IMR-90 (cell line): ENCODE results near the gene SDK1. TPM values are rescaled to one million over a fixed set of nuclear protein-coding genes. Genes with fewer than 3 reads are reported as not detected.

Experiments used
- ATAC-seq: fragments of 200-7000 bp; cut with Tn5 transposase; 2 replicates; pipeline ENCODE4 v1.9.1; 2020; ENCODE audit warnings: low read depth, mild to moderate bottlenecking, moderate library complexity
- BruUV-seq: library from RNA; stranded (reverse); fragments of 400-500 nt; replicated peaks from 2 replicates; lab custom pipeline; 2021; lab: Mats Ljungman, UMichigan
- CTCF ChIA-PET: fragments of 300-600 bp; formaldehyde crosslinking; extraction: SDS; loops from one replicate; lab custom pipeline; 2021; ENCODE audit warnings: antibody characterized with exemption; lab: Yijun Ruan, JAX
- POLR2A ChIA-PET: fragments of 300-600 bp; sonication (Branson Sonifier 250); formaldehyde crosslinking; loops from one replicate; lab custom pipeline; 2022; ENCODE audit warnings: antibody characterized with exemption; ENCODE audit not compliant: unreplicated experiment; lab: Charles Lee
- DNase-seq: peaks from one replicate; pipeline ENCODE4 v3.0.0; 2013
- H2AFZ ChIP-seq: replicated peaks from 2 replicates; pipeline ENCODE3; 2013; ENCODE audit warnings: low read length, mild to moderate bottlenecking; ENCODE audit not compliant: poor library complexity
- H2AK5ac ChIP-seq: 2 replicates; pipeline ENCODE4 v1.6.1; 2013; ENCODE audit warnings: low read depth, low read length, inconsistent platforms
- H2AK9ac ChIP-seq: replicated peaks from 2 replicates; pipeline ENCODE3; 2013; ENCODE audit warnings: mild to moderate bottlenecking, low read depth, low read length, moderate library complexity; ENCODE audit not compliant: poor library complexity
- H2BK120ac ChIP-seq: 2 replicates; pipeline ENCODE4 v1.6.1; 2013; ENCODE audit warnings: low read depth, low read length, inconsistent platforms
- H2BK15ac ChIP-seq: 3 replicates; pipeline ENCODE4 v1.6.1; 2013; ENCODE audit warnings: low read depth, low read length, inconsistent platforms
- H2BK20ac ChIP-seq: 2 replicates; pipeline ENCODE4 v1.6.1; 2013; ENCODE audit warnings: low read depth, mild to moderate bottlenecking, inconsistent platforms, low read length, moderate library complexity
- H2BK5ac ChIP-seq: 2 replicates; pipeline ENCODE4 v1.6.1; 2013; ENCODE audit warnings: mild to moderate bottlenecking, low read depth, low read length, inconsistent platforms; ENCODE audit not compliant: poor library complexity, severe bottlenecking
- H3K14ac ChIP-seq: replicated peaks from 2 replicates; pipeline ENCODE4 v1.6.1; 2013; ENCODE audit warnings: low read depth, low read length, inconsistent platforms
- H3K18ac ChIP-seq: 2 replicates; pipeline ENCODE4 v1.6.1; 2013; ENCODE audit warnings: low read depth, low read length, control low read depth
- H3K23ac ChIP-seq: 2 replicates; pipeline ENCODE4 v1.6.1; 2013; ENCODE audit warnings: low read depth, low read length, inconsistent platforms
- H3K27ac ChIP-seq: 2 replicates; pipeline ENCODE4 v1.5.1; 2013; ENCODE audit warnings: mild to moderate bottlenecking, control low read depth, low read length; ENCODE audit not compliant: insufficient read depth
- H3K27me3 ChIP-seq: 2 replicates; pipeline ENCODE4 v1.6.1; 2013; ENCODE audit warnings: low read length; ENCODE audit not compliant: control insufficient read depth, insufficient read depth
- H3K36me3 ChIP-seq: 2 replicates; pipeline ENCODE4 v1.6.1; 2013; ENCODE audit warnings: low read length, mixed read lengths; ENCODE audit not compliant: control insufficient read depth, insufficient read depth
- H3K4ac ChIP-seq: 2 replicates; pipeline ENCODE4 v1.6.1; 2013; ENCODE audit warnings: low read depth, low read length, inconsistent platforms
- H3K4me1 ChIP-seq: 2 replicates; pipeline ENCODE4 v1.6.1; 2013; ENCODE audit warnings: low read length, mixed read lengths; ENCODE audit not compliant: control insufficient read depth, insufficient read depth
- H3K4me2 ChIP-seq: 2 replicates; pipeline ENCODE4 v1.6.1; 2013; ENCODE audit warnings: low read depth, mild to moderate bottlenecking, control low read depth, low read length, moderate library complexity
- H3K4me3 ChIP-seq: 2 replicates; pipeline ENCODE4 v1.5.1; 2013; ENCODE audit warnings: low read depth, mild to moderate bottlenecking, control low read depth, low read length, moderate library complexity; ENCODE audit not compliant: insufficient read depth
- H3K56ac ChIP-seq: 2 replicates; pipeline ENCODE4 v1.6.1; 2013; ENCODE audit warnings: low read length, inconsistent platforms; ENCODE audit not compliant: insufficient read depth; ENCODE audit errors: extremely low read depth
- H3K79me1 ChIP-seq, 2 experiments: 2 replicates each; pipeline ENCODE4 v1.6.1; 2013; ENCODE audit warnings: low read length in 2 of 2, inconsistent platforms in 1 of 2, low read depth in 1 of 2
- H3K9ac ChIP-seq: 2 replicates; pipeline ENCODE4 v1.6.1; 2013; ENCODE audit warnings: low read depth, low read length, control low read depth
- H3K9me1 ChIP-seq: 2 replicates; pipeline ENCODE4 v1.6.1; 2013; ENCODE audit warnings: low read length, inconsistent platforms; ENCODE audit not compliant: insufficient read depth
- H3K9me3 ChIP-seq: 2 replicates; pipeline ENCODE4 v1.6.1; 2013; ENCODE audit warnings: low read length; ENCODE audit not compliant: control insufficient read depth, insufficient read depth
- H4K20me1 ChIP-seq: 2 replicates; pipeline ENCODE4 v1.6.1; 2013; ENCODE audit warnings: low read length, inconsistent platforms; ENCODE audit not compliant: insufficient read depth
- H4K5ac ChIP-seq: 2 replicates; pipeline ENCODE4 v1.6.1; 2013; ENCODE audit warnings: mild to moderate bottlenecking, low read depth, low read length, control low read depth
- H4K8ac ChIP-seq, 2 experiments: 2 replicates each; pipeline ENCODE4 v1.6.1; 2013; ENCODE audit warnings: low read depth in 2 of 2, low read length in 2 of 2, control low read depth in 1 of 2, inconsistent platforms in 1 of 2
- H4K91ac ChIP-seq: 2 replicates; pipeline ENCODE4 v1.6.1; 2013; ENCODE audit warnings: low read depth, low read length, inconsistent platforms; ENCODE audit not compliant: insufficient read depth
- BHLHE40 ChIP-seq: fragments of 150-350 bp; IDR thresholded peaks from 2 replicates; pipeline ENCODE4 v1.6.1; 2016; ENCODE audit warnings: mild to moderate bottlenecking, low read depth, low read length
- CEBPB ChIP-seq: IDR thresholded peaks from 2 replicates; pipeline ENCODE4 v1.6.1; 2012; ENCODE audit warnings: low read depth, low read length, improper control_type of control experiment
- CHD1 ChIP-seq: IDR thresholded peaks from 2 replicates; pipeline ENCODE4 v1.6.1; 2012; ENCODE audit warnings: low read depth, low read length, improper control_type of control experiment
- CTCF ChIP-seq: conservative IDR thresholded peaks from 2 replicates; pipeline ENCODE4 v1.5.1; 2012; ENCODE audit warnings: mild to moderate bottlenecking, low read depth, low read length, improper control_type of control experiment
- ELK1 ChIP-seq: fragments of 150-350 bp; IDR thresholded peaks from 2 replicates; pipeline ENCODE4 v1.6.1; 2016; ENCODE audit warnings: low read depth, mild to moderate bottlenecking, low read length, moderate library complexity, borderline replicate concordance
- FOS ChIP-seq: fragments of 150-350 bp; IDR thresholded peaks from 2 replicates; pipeline ENCODE4 v1.6.1; 2016; ENCODE audit warnings: low read depth, low read length
- MAFK ChIP-seq: IDR thresholded peaks from 2 replicates; pipeline ENCODE4 v1.6.1; 2012; ENCODE audit warnings: low read depth, low read length, improper control_type of control experiment
- MAZ ChIP-seq: IDR thresholded peaks from 2 replicates; pipeline ENCODE4 v1.6.1; 2012; ENCODE audit warnings: low read depth, mild to moderate bottlenecking, low read length, improper control_type of control experiment, moderate library complexity, borderline replicate concordance
- MXI1 ChIP-seq: IDR thresholded peaks from 2 replicates; pipeline ENCODE4 v1.6.1; 2012; ENCODE audit warnings: low read depth, mild to moderate bottlenecking, low read length, moderate library complexity, borderline replicate concordance
- NFE2L2 ChIP-seq: fragments of 150-350 bp; IDR thresholded peaks from 2 replicates; pipeline ENCODE4 v1.6.1; 2016; ENCODE audit warnings: low read depth, mild to moderate bottlenecking, low read length
- POLR2A ChIP-seq: IDR thresholded peaks from 2 replicates; pipeline ENCODE4 v1.6.1; 2012; ENCODE audit warnings: mild to moderate bottlenecking, low read depth, low read length
- RAD21 ChIP-seq: IDR thresholded peaks from 2 replicates; pipeline ENCODE4 v1.6.1; 2012; ENCODE audit warnings: low read length, improper control_type of control experiment
- RCOR1 ChIP-seq: IDR thresholded peaks from 2 replicates; pipeline ENCODE4 v1.6.1; 2012; ENCODE audit warnings: mild to moderate bottlenecking, low read length, improper control_type of control experiment; ENCODE audit not compliant: insufficient replicate concordance
- RFX5 ChIP-seq: IDR thresholded peaks from 2 replicates; pipeline ENCODE4 v1.8.0; 2012; ENCODE audit warnings: low read depth, mild to moderate bottlenecking, low read length, moderate library complexity
- SMC3 ChIP-seq: fragments of 150-350 bp; IDR thresholded peaks from 2 replicates; pipeline ENCODE4 v1.6.1; 2016; ENCODE audit warnings: low read depth, mild to moderate bottlenecking, antibody characterized with exemption, low read length, moderate library complexity
- USF2 ChIP-seq: fragments of 150-350 bp; IDR thresholded peaks from 2 replicates; pipeline ENCODE4 v1.6.1; 2017; ENCODE audit warnings: mild to moderate bottlenecking, antibody characterized with exemption, low read length, low read depth
- WGBS, 2 experiments: methylation state at CpG; one replicate each; pipeline versions ENCODE4 v1.1.5 to v1.1.7; 2013; ENCODE audit warnings: missing lambda C conversion rate in 2 of 2; ENCODE audit not compliant: insufficient read length in 1 of 2; ENCODE audit errors: extremely low coverage in 2 of 2; 5-methylcytosine and 5-hydroxymethylcytosine counted together
- dilution Hi-C: fragments of 300-500 bp; cut with HindIII; formaldehyde crosslinking; loops from one replicate; pipeline ENCODE4 v1.14.3; 2018; ENCODE audit warnings: low sequenced_read_pairs; ENCODE audit not compliant: unreplicated experiment
- in situ Hi-C: fragments of 300-500 bp; cut with MboI; formaldehyde crosslinking; loops from 3 replicates; pipeline ENCODE4 v1.14.3; 2019; ENCODE audit warnings: low sequenced_read_pairs, inconsistent platforms, mixed read lengths
- intact Hi-C: fragments of 100-400 bp; cut with micrococcal nuclease; formaldehyde crosslinking; loops from 2 replicates; pipeline ENCODE4 v1.10.0; 2022
- polyA plus RNA-seq, 3 experiments: library from polyadenylated mRNA; depleted of rRNA; stranded (reverse); fragments of >200 nt; gene quantifications; 2 replicates each; pipeline ENCODE4 v1.2.3, GENCODE V29; 2012; ENCODE audit warnings: low replicate concordance in 1 of 3
- total RNA-seq: library from RNA; depleted of rRNA; stranded (reverse); fragments of >200 nt; gene quantifications from 2 replicates; pipeline ENCODE4 v1.2.3, GENCODE V29; 2012

Gene SDK1
- total and polyA plus RNA-seq, 2 of the 4 experiments (the other 2 are of a cell fraction): 1.5 to 1.6 TPM

- Histone ChIP-seq H2AK5ac (no peak overlapping the region), H2AFZ (no peak overlapping the region), H4K91ac (no peak overlapping the region), H2BK120ac (no peak overlapping the region), H3K4me1 (no peaks in the 10 kb centered on the region), H3K27ac (no peak overlapping the region), H3K36me3 (no peaks in the 10 kb centered on the region), H4K8ac (no peak overlapping the region), H3K9ac (no peak overlapping the region), H2AK9ac (no peak overlapping the region), H3K4me3 (no peak overlapping the region), H3K4ac (no peak overlapping the region), H2BK15ac (no peak overlapping the region), H4K20me1 (no peaks in the 10 kb centered on the region), H3K9me1 (no peaks in the 10 kb centered on the region), H2BK20ac (no peak overlapping the region), H3K56ac (no peak overlapping the region), H4K5ac (no peak overlapping the region), H2BK5ac (no peak overlapping the region), H3K4me2 (no peak overlapping the region), H3K79me1 (no peaks in the 10 kb centered on the region), H3K23ac (no peak overlapping the region), H3K27me3 (no peaks in the 10 kb centered on the region), H3K14ac (no peak overlapping the region), H3K18ac (no peak overlapping the region), H3K9me3 (peaks cover 31% of the 10 kb centered on the region)
- ChIA-PET CTCF (no interaction called here), POLR2A (no interaction called here)
- dilution Hi-C loops: no loop called here
- TF ChIP-seq POLR2A: no peak
- TF ChIP-seq SMC3: no peak
- no peak for TF ChIP-seq BHLHE40
- no peak for TF ChIP-seq CHD1
- TF ChIP-seq RFX5: no peak
- TF ChIP-seq FOS: no peak
- no peak for TF ChIP-seq CTCF
- no peak for TF ChIP-seq MXI1
- TF ChIP-seq USF2: no peak
- no peak for TF ChIP-seq MAZ
- no peak for TF ChIP-seq RAD21
- TF ChIP-seq MAFK: no peak
- TF ChIP-seq RCOR1: no peak
- no peak for TF ChIP-seq NFE2L2
- TF ChIP-seq CEBPB: no peak
- TF ChIP-seq ELK1: no peak
- ATAC-seq: no peak
- BruUV-seq: no TSS peak
- no peak for DNase-seq
- no CpG with 5 or more reads among the region's 16 CpGs for WGBS, 2 experiments
- intact Hi-C loops: no loop called here
- in situ Hi-C loops: no loop called here
Observed at GRCh38 chr7:4178416-4178815, 877.4 kb downstream of the SDK1 start.
